ENCODE data around the gene TKT. TPM values are rescaled to one million over a fixed set of nuclear protein-coding genes. Genes with fewer than 3 reads are reported as not detected.

The TKT gene
- total RNA-seq, 2 experiments from 2014 or later = 91.5 to 103 TPM

- Mint-ChIP-seq H3K4me3 (no peak overlapping the region), H3K9me3 (no peaks in the 10 kb centered on the region), H3K36me3 (ENCODE audit: low read depth) (peaks cover 82% of the 10 kb centered on the region), H3K4me1 (ENCODE audit: low read depth) (no peaks in the 10 kb centered on the region), H3K27ac (no peak overlapping the region), H3K27me3 (no peaks in the 10 kb centered on the region)
- no peaks in the 10 kb centered on the region for H3K27me3 ChIP-seq (ENCODE audit: control insufficient read depth in 1 of 2, insufficient read depth in 2 of 2, low read length in 2 of 2)
- peaks cover 57% of the 10 kb centered on the region for H3K36me3 ChIP-seq (ENCODE audit: insufficient read depth, low read length)
- DNase-seq = no peak
- ChIA-PET CTCF (interaction anchor here (0.6 to 0.7 kb wide), 3 partner anchors 29 to 551 kb away, joined by 3 to 4 read pairs (median 3); no protein-coding TSS in a partner anchor), POLR2A (interaction anchor here (1.5 kb wide), 1 partner anchor 61 kb away, joined by 3 read pairs; the partner anchor contains the start of gene DCP1A)
- intact Hi-C loops (cut with DNase I, micrococcal nuclease) = no loop called here
- no peak for TF ChIP-seq CTCF (IDR thresholded peaks at IDR 0.05)
- H3K27ac ChIP-seq (ENCODE audit: low read depth in 1 of 2, low read length in 2 of 2) = no peak overlapping the region
- no peak overlapping the region for H3K4me3 ChIP-seq (ENCODE audit: low read length)
- no peaks in the 10 kb centered on the region for H3K9me3 ChIP-seq (ENCODE audit: control insufficient read depth in 1 of 2, insufficient read depth in 1 of 2, low read length in 2 of 2)
- H3K4me1 ChIP-seq (ENCODE audit: insufficient read depth, low read length) = no peaks in the 10 kb centered on the region
- ATAC-seq (ENCODE audit: poor library complexity) = no peak
Observed at GRCh38 chr3:53286727-53287126, 30.9 kb upstream of the TKT start.

GRCh38 chr3:53282581-53282980 is 26.8 kb upstream of the TKT start:
- ChIA-PET POLR2A (no interaction called here), CTCF (no interaction called here)
- Histone ChIP-seq H3K36me3 (ENCODE audit: insufficient read depth, low read length) (peaks cover 27% of the 10 kb centered on the region), H3K27ac (ENCODE audit: low read depth in 1 of 2, low read length in 2 of 2) (no peak overlapping the region), H3K9me3 (ENCODE audit: control insufficient read depth in 1 of 2, insufficient read depth in 1 of 2, low read length in 2 of 2) (no peaks in the 10 kb centered on the region), H3K4me3 (ENCODE audit: low read length) (no peak overlapping the region), H3K4me1 (ENCODE audit: insufficient read depth, low read length) (no peaks in the 10 kb centered on the region), H3K27me3 (ENCODE audit: control insufficient read depth in 1 of 2, insufficient read depth in 2 of 2, low read length in 2 of 2) (no peaks in the 10 kb centered on the region)
- H3K4me1 Mint-ChIP-seq (ENCODE audit: low read depth) = no peaks in the 10 kb centered on the region
- no peaks in the 10 kb centered on the region for H3K27me3 Mint-ChIP-seq
- no peak overlapping the region for H3K4me3 Mint-ChIP-seq
- peaks cover 56% of the 10 kb centered on the region for H3K36me3 Mint-ChIP-seq (ENCODE audit: low read depth)
- no peak for TF ChIP-seq CTCF (IDR thresholded peaks at IDR 0.05)
- no peak overlapping the region for H3K27ac Mint-ChIP-seq
- DNase-seq (no peak), ATAC-seq (ENCODE audit: poor library complexity) (no peak)
- intact Hi-C loops (cut with DNase I, micrococcal nuclease) = no loop called here
- no peaks in the 10 kb centered on the region for H3K9me3 Mint-ChIP-seq

- Mint-ChIP-seq H3K9me3 (no peaks in the 10 kb centered on the region), H3K36me3 (ENCODE audit: low read depth) (peaks cover 18% of the 10 kb centered on the region), H3K4me3 (no peak overlapping the region), H3K27ac (no peak overlapping the region), H3K27me3 (no peaks in the 10 kb centered on the region), H3K4me1 (ENCODE audit: low read depth) (peaks cover 9% of the 10 kb centered on the region)
- H3K27ac ChIP-seq (ENCODE audit: low read depth in 1 of 2, low read length in 2 of 2) = no peak overlapping the region
- no peaks in the 10 kb centered on the region for H3K9me3 ChIP-seq (ENCODE audit: control insufficient read depth in 1 of 2, insufficient read depth in 1 of 2, low read length in 2 of 2)
- H3K27me3 ChIP-seq (ENCODE audit: control insufficient read depth in 1 of 2, insufficient read depth in 2 of 2, low read length in 2 of 2) = no peaks in the 10 kb centered on the region
- H3K36me3 ChIP-seq (ENCODE audit: insufficient read depth, low read length) = no peaks in the 10 kb centered on the region
- intact Hi-C loops (cut with DNase I, micrococcal nuclease) = no loop called here
- ChIA-PET POLR2A (no interaction called here), CTCF (no interaction called here)
- TF ChIP-seq CTCF (IDR thresholded peaks at IDR 0.05) = no peak
- no peak overlapping the region for H3K4me3 ChIP-seq (ENCODE audit: low read length)
- no peak for DNase-seq
- no peaks in the 10 kb centered on the region for H3K4me1 ChIP-seq (ENCODE audit: insufficient read depth, low read length)
- ATAC-seq (ENCODE audit: poor library complexity) = no peak
Observed at GRCh38 chr3:53278667-53279066, 22.8 kb upstream of the TKT start.

Measured in CD4-positive, alpha-beta T cell (primary cell).